HG02610 (cell line): ENCODE results near the gene JADE1.

Source experiments
- ATAC-seq: cut with Tn5 transposase; IDR thresholded peaks from one replicate; pipeline ENCODE4 v1.9.1; 2021; ENCODE audit warnings: mild to moderate bottlenecking, moderate library complexity; ENCODE audit not compliant: unreplicated experiment

The JADE1 gene

DNA sequence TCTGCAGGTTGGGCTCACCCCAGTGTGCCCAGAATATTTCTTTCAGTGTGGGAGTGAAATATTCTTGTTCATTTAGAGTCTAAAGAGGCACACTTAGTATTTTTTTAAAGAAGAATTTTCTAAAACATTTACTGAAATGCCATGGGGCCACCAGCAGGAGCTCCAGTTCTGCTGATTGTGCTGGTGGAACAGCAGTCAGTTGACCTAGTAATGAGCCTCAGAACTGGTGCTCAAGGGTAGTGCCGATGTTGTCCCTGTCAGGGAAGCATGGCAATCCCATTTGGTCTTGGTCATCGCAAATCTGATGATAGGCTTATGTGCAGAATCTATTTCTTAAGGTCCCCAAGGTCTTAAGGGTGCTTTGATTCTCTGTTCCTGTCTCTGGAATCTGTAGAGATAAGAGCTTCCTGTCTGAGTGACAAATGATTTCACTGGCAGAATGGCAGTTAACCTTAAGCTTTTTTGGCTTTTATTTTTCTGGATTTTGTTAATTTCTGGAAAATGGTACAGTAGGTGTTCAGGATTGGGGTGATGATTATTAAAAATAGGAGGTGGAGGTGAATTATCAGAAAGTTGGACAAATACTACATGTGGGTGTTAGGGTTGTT, 31.3 kb downstream of the JADE1 start:
- no peak for ATAC-seq

DNA sequence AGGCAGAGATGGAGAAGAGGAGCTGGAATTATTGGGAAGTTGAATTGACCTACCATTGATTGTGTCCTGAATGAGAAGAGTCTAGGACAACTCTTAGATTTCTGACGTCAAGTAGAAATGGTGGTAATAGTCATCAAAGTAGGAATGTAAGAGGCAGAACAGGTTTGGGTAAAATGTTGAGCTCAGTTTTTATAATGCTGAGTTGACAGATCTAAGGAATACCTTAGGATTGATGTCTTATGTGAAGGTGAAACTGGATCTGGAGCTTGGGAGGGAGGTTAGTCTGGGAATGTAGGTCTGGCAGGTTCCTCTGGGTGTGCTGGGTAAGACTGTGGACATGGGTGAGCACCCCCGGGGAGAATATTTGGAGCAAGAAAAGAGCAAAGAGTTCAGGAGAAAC, 31.9 kb downstream of the JADE1 start:
- no peak for ATAC-seq

DNA sequence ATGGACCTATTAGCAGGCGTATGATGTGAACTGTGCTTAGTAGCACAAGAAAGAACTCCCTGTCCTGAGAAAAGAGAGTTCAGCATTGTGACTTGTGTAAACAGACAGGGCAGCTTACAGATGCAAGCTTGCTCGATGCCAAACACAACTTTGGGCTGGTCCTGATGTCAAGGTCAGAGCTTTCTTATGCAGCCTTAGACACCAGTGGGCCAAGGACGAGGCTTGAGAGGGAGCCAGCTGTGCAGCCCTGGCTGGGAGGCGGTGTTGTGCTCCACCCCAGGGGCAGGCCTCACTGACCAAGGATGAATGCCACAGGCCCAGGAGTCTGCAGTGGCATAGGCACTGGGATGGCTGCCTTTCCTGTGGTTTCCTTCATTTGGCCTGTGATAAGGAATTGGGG, 35.4 kb downstream of the JADE1 start:
- no peak for ATAC-seq

DNA sequence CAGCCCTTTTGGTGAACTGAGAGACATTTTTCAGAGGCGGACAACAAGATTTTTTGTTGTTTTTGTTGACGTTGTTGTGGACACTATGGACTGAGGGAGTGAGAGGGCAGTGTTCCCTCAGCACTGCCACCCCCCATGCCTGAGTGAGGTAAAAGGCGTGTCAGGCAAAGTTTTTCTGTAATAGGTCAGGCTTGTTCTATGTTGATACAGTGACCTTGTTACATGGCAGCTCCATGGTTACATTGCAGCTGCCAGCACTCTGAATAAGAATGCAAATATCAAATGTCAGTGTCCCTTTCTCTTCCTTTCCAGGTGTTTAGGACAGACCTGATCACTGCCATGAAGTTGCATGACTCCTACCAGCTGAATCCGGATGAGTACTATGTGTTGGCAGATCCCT, 36.6 kb downstream of the JADE1 start:
- no peak for ATAC-seq

DNA sequence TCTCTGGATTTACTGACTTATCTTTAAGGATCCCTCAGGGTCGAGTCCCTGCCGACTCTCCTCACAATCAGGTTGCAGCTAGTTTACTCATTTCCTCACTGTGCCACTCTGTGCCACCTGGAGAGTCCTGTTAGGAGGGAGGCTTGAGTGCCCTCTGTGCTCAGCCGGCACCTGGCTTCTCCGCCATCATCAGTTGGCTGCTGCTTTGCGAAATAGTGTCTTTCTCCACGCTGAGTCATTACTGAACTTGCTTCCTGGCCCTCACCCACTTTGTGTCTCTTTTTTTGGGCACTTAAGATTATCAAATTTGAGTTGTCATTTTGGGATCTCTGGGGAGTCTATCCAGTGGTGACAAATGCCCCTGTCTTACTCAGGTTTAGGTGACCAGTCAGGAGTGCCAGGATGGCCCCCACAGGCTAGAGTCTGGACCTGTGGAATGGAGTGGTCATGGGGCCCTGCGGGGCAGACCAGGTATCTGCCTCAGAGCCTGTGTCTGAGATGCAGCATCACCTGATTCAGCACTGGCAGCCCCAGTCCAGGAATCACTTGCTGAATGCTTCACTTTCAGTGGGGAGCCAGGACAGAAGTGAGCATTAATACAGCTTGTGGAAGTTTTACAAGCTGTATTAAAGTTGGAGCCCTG, 37.7 kb downstream of the JADE1 start:
- ATAC-seq: no peak

DNA sequence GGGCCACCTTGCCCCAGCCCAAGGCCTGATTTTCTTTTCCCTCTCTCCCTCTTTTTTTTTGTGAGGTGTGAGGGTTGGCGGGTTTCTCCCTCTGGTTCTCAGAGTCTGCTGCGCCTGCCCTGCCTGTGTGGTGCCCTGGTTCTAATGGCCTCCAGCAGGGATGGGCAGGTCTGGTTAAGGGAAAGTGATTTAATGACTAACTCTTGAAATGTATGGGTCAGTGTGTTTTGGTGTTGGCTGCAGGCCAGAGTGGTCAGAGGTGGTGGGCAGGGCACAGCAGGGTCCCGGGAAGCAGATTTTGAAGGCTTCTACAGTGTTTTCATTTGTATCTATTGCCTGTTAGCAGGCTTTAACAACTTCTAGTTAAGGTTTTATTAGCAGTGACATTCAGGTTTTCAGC, 39.0 kb downstream of the JADE1 start:
- no peak for ATAC-seq

DNA sequence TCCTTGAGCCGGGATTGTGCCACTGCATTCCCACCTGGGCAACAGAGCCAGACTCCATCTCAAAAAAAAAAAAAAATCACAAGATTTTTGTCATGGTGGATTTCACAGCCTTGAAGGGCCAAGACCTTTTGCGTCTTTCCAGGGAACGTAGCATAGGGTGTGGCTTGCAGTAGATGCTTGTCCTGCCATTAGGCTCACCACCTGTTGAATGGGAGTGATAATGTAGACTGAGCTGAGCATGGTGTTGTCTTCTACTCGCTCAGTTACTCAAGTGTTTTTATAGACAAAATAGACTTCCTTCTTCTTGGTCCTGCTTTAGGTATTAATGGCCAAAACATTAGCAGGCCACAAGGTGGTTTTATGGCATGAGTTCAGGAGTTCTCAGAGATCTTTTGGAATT, 40.8 kb downstream of the JADE1 start:
- ATAC-seq: no peak

DNA sequence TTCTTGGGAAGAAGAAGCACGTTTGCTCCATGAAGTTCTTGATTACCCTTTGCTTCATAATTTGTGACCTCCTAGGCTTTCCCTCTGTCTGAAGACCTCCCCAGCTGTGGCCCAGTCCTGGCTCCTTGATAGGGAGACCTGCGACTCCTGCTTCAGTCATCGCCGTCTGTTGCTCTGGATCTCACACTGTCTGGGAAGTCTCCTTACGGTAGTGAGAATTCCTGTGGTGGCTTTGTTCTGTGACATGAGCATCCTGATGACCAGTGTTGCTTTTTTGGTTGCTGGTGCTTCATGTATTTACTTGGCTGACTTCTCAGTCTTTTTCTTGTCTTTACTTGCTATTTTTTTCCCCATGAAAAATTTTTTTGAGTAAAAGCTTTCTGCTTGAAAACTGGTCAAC, 44.2 kb downstream of the JADE1 start:
- ATAC-seq: no peak

DNA sequence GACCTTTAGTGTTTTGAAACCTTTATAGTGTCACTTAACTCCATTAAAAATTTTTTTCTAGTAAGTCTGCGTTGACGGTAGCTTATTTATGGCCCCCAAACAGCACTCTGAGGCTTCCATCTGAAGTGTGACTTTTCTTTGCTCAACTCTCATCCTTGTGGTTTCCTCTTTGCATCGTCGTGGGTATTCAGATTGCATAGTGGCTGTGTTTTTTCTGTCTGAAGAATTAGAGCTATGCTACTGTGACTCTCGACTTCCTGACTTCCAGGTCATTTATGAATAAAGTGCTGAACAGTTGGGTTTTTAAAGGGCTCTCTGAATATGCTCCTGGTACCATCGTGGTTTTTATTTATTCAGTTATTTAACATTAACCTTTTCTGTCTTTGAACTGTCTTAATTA, 44.9 kb downstream of the JADE1 start:
- ATAC-seq: peak; percentile 90

DNA sequence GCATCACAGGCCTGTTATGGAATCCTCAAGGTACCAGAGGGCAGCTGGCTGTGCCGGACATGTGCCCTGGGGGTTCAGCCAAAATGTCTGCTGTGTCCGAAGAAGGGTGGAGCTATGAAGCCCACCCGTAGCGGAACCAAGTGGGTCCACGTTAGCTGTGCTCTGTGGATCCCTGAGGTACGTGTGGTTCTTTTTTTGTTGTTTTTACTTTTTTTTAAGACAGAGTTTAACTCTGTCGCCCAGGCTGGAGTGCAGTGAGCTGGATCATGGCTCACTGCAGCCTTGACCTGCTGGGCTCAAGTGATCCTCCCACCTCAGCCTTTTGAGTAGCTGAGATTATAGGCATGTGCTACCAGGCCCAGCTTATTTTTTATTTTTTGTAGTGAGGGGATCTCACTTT, 46.1 kb downstream of the JADE1 start:
- ATAC-seq: no peak

DNA sequence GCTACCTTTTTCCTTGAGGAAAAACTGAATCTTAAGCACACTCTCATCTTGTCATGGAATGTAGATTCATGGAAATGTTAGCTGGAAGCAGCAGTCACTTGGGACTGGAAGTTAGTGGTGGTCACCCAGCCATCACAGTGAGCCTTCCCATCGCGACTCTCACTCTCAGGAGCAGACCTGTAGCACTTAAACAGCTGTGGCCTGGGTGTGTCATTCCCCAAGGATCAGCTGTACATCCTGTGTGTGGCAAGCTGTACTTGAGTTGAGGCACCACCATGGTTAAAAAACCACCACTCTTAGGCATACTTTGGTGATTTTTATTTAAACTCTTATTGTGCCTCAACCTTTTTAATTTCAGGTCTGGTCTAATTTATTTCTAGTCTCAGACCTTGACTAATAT, 46.7 kb downstream of the JADE1 start:
- ATAC-seq: no peak

DNA sequence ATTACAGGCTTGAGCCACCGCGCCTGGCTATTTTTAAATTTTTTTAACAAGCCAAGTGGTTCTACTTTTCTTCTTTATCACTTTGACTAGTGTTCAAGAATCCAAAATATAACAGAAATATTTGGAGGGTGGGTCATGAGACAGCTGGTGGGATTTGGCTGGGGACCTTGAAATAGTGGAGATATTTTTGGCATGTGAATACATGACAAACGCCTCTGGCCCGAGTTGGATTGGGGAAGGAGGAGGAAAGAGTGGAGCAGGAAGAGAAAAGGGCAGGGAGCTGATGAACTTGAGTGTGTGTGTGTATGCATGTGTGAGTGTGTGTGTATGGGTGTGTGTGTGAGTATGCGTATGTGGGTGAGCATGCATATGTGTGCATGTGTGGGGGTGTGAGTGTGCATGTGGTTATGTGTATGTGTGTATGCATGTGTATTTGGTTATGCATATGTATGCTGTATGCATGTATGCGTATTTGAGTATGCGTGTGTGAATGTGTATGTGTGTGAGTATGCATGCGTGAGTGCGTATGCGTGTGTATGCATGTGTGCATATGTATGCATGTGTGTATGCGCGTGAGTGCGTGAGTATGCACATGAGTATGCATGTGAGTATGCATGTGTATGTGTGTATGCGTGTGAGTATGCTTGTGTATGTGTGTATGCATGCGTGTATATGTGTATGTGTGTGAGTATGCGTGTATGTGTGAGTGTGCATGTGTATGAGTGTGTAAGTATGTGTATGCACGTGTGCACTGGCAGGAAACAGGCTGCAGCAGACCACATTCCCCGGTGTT, 49.6 kb downstream of the JADE1 start:
- ATAC-seq: no peak

DNA sequence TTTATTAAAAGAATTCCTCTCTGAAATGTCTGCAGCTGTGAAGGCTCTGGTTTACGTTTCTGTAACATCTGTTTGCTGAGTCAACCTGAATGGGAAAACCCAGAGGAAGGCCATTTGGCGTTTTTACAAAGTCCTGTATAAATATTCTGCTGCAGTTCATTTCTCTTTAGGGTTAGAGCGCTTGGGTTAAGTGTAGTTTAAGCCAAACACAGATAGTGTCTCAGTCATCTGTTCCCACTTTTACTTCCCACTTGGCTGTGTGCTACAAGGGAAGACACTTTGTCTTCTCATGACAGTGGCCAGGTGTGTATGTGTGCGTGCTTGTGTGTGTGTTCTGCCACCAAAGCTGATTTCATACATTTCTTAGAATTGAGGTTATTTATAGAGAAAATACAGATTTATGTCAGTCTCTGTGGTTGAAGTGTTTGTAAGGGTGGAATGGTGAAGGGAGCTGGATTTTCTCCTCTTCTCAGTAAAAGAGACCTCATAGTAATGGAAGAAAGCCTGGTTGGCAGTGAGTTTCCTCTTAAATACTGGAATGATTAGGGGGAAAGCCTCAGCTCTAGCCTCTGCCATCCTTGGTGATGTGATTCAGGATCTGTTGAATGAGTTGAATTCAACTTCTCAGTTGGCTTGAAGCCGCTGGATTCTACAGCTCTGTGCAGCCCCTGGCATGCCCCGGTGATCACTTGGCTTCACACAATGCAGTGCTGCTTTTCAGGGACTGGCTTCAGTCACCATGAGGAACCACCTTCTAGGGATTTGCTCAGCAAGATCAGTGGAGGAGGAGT, 50.6 kb downstream of the JADE1 start:
- no peak for ATAC-seq

DNA sequence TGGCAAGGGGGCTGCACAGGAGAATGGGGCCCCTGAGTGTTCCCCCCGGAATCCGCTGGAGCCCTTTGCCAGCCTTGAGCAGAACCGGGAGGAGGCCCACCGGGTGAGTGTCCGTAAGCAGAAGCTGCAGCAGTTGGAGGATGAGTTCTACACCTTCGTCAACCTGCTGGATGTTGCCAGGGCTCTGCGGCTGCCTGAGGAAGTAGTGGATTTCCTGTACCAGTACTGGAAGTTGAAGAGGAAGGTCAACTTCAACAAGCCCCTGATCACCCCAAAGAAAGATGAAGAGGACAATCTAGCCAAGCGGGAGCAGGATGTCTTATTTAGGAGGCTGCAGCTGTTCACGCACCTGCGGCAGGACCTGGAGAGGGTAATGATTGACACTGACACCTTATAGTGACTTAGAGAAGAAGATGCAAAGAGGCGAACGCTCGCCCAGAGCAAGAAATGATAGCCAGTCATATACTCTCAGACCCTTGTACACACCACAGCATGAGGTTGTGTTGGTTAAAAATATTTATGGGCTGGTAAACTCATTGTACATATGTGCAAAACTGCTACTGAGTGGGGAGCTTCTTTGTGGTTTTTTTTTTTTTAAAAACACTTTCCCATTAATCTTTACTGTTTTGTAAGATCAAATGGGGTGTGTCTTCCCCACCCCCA, 52.5 kb downstream of the JADE1 start:
- ATAC-seq: peak; percentile 38

DNA sequence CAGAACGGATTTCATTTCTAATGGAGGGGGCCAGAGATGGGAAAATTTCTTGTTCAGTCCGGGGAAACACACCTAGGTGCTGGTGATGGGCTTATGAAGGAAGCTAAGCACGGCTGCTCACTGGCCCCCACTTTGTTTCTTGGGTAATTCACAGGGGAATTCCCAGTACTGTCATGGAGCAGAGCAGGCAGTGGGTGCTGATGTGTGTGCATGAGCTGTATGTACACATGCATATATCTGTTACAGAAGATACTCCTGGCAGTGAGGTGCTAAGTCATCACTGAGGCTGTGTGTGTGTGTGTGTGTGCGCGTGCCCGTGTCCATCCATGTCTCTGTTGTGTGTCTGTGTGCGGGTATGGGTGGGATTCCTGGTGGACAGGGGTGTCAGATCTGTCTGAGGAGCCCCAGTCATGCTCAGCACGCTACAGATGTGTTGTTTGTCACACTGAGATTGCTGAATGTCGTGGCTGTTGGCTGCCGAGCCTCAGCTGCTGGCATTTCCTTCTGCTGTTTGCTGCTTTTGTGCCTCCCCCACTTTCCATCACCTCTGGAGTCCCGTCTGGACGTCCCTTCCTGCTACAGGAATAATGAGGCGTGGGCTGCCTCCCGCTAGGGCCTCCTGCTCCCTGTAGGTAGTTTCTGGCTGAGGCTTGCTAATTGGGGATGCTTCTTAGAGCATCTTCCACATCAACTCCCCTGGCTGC, 53.3 kb downstream of the JADE1 start:
- peak; percentile 82 for ATAC-seq

DNA sequence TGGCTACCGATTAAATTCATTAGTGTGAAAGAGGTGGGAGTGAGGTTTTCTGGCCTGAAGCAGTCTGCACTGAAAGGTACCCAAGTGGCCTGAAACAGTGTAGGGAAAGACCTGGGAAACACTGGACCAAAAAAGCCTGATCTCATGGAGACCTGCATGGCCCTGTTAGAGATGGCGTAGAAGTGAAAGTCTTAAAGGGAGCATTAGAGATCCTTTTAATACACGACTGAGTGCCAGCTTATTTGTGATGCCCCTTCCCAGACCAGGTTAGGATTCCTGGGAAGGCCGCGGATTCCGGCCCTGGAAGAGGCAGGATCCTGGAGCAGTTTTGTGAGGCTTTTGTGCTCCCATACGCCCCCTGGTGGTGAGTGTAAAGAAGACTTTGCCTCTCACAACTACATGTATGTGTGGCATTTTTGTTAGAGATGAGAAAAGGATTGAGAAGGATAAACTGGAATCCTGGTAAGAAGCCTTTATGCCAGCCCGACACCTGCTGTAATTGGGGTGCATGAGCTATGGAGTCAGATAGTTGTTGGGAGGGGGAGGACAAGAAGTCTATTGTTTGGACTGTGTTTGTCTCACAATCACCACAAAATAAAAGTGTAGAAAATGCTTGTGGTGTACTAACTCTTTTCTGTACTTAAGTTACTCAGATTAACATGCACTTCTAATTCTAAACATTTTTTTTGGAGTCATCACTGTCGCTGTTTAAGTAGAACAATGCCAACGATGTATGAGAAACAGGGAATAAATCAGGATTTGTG, 54.0 kb downstream of the JADE1 start:
- ATAC-seq: no peak

DNA sequence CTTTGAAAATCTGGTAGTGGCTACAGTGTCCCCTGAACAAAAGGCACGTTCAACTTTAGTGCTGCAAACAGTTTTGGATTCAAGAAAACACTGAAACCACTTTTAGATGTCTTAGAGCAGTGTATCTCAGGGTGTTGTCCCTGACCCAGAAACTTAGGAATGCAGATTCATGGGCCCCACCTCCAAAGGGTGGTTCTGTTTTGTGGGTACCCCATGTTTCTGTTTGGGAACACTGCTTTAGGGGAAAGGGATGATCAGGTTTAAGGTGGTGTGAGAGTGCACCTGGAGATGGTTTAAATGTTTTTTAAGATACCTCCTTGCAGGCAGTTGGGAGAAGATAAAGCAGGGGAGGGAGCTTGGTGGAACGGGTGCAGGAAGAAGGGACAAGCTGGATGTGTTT, 55.6 kb downstream of the JADE1 start:
- no peak for ATAC-seq

DNA sequence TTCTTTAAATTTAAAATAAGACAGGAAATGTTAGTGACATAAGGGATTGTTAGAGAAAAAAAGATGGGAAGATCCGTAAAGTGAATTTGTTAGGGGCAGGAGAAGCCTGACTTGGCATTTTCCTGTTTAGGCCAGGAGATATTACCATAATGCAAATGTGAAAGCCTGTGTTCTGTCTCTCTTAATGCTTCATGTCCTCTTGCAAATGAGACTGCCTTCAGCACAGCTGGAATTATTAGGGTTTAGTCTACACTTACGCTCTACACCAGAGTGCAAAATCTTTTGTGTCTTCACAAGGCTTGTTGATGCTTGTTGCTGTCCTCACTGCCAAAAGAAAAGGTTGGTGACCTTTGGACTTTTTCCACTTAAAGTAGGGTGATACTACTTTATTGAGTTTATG, 56.8 kb downstream of the JADE1 start:
- ATAC-seq: no peak

DNA sequence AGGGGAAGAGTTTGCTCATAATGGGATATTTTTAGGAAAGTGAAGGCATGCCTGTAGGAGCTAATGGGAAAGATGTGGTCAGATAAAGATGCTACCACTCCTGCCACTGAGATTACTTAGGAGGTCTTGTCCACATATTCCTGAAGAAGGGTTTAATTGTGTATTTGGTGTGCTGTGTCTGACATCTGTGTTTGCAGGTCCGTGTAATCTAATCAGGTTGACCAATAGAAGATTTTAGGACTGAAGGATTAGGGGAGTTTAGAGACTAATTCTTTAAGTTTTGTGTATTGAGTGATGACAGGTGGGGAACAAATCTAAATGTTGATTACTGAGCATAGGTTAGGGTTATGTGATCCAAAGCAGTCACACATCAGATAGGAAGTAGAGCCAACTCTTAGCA, 57.2 kb downstream of the JADE1 start:
- no peak for ATAC-seq

DNA sequence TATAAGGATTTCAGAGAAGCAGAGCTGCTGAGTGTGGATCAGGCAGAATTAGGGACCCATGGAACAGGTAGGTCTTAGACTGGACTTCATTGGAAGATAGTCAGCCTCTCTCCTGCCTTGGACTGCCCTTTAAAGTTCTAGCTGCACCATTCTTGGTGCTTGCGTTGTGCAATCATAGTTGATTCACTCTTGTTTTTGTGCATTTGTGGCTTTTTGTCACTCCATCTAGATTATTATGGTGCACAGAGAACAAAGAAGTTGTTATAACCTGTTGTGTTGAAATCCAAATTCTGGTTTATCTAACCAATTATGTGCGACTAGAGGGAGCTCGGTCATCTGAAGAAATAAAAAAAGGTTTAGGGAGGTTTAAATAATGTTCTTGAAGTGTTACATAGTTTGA, 59.3 kb downstream of the JADE1 start:
- no peak for ATAC-seq
